WTC11 (cell line): Measurements from ENCODE around the gene MAP4K4. TPM values are rescaled to one million over a fixed set of nuclear protein-coding genes. Genes with fewer than 3 reads are reported as not detected.

Source experiments
- ATAC-seq: fragments of 200-7000 bp; cut with Tn5 transposase; 2 replicates; pipeline ENCODE4 v1.10.0; 2021; ENCODE audit warnings: mild to moderate bottlenecking, moderate library complexity
- CTCF ChIA-PET: fragments of 300-600 bp; sonication (Branson Sonifier 250); formaldehyde crosslinking; loops from one replicate; lab custom pipeline; 2021; ENCODE audit warnings: antibody characterized with exemption; lab: Charles Lee
- POLR2A ChIA-PET: fragments of 350-600 bp; sonication (Branson Sonifier 250); formaldehyde crosslinking; loops from one replicate; lab custom pipeline; 2021; ENCODE audit warnings: antibody characterized with exemption; lab: Charles Lee
- DNase-seq: peaks from one replicate; pipeline ENCODE4 v3.0.0; 2021; ENCODE audit warnings: low spot score
- H3K27ac Mint-ChIP-seq: 2 replicates; pipeline ENCODE4 v1.8.0; 2021; ENCODE audit warnings: mixed read lengths
- H3K27me3 Mint-ChIP-seq: 2 replicates; pipeline ENCODE4 v1.8.0; 2021; ENCODE audit warnings: low read depth, mild to moderate bottlenecking, moderate library complexity, mixed read lengths
- H3K36me3 Mint-ChIP-seq: 2 replicates; pipeline ENCODE4 v1.8.0; 2021; ENCODE audit warnings: mixed read lengths
- H3K4me1 Mint-ChIP-seq: 2 replicates; pipeline ENCODE4 v1.8.0; 2022; ENCODE audit warnings: mixed read lengths
- H3K4me3 Mint-ChIP-seq: 2 replicates; pipeline ENCODE4 v1.8.0; 2021; ENCODE audit warnings: mild to moderate bottlenecking, moderate library complexity, mixed read lengths
- H3K9me3 Mint-ChIP-seq: 2 replicates; pipeline ENCODE4 v1.8.0; 2021; ENCODE audit warnings: mixed read lengths
- ELF4 ChIP-seq: sonication (generic); formaldehyde crosslinking; IDR thresholded peaks from 2 replicates; pipeline ENCODE4 v1.8.1; 2022; ENCODE audit warnings: low read depth, mild to moderate bottlenecking, moderate library complexity, missing genetic modification reagents
- ESRRA ChIP-seq: sonication (generic); formaldehyde crosslinking; IDR thresholded peaks from 2 replicates; pipeline ENCODE4 v1.8.1; 2022; ENCODE audit warnings: mild to moderate bottlenecking, missing genetic modification reagents, borderline replicate concordance
- FOXK1 ChIP-seq: sonication (generic); formaldehyde crosslinking; IDR thresholded peaks from 2 replicates; pipeline ENCODE4 v1.8.0; 2022; ENCODE audit warnings: mild to moderate bottlenecking, moderate library complexity, missing genetic modification reagents
- GTF2I ChIP-seq: fragments of 250-450 bp; sonication (Bioruptor Pico); conservative IDR thresholded peaks from 2 replicates; pipeline ENCODE4 v1.4.0; 2021; ENCODE audit warnings: mild to moderate bottlenecking
- MXD4 ChIP-seq: fragments of 250-450 bp; sonication (Bioruptor Pico); IDR thresholded peaks from 2 replicates; pipeline ENCODE4 v1.8.0; 2021; ENCODE audit warnings: mild to moderate bottlenecking, moderate library complexity, borderline replicate concordance
- MYBL2 ChIP-seq: sonication (generic); formaldehyde crosslinking; IDR thresholded peaks from 2 replicates; pipeline ENCODE4 v1.8.1; 2023; ENCODE audit warnings: mild to moderate bottlenecking, moderate library complexity, missing genetic modification reagents
- NFYB ChIP-seq: sonication (generic); formaldehyde crosslinking; conservative IDR thresholded peaks from 2 replicates; pipeline ENCODE4 v1.8.0; 2022; ENCODE audit warnings: low read depth, missing genetic modification reagents
- SMAD4 ChIP-seq: sonication (generic); formaldehyde crosslinking; IDR thresholded peaks from 2 replicates; pipeline ENCODE4 v1.8.0; 2022; ENCODE audit warnings: mild to moderate bottlenecking, missing genetic modification reagents
- ZNF121 ChIP-seq: sonication (generic); formaldehyde crosslinking; IDR thresholded peaks from 2 replicates; pipeline ENCODE4 v1.8.0; 2023; ENCODE audit warnings: missing genetic modification reagents
- ZNF232 ChIP-seq: sonication (generic); formaldehyde crosslinking; IDR thresholded peaks from 2 replicates; pipeline ENCODE4 v1.8.0; 2022; ENCODE audit warnings: mild to moderate bottlenecking, missing genetic modification reagents
- total RNA-seq: library from RNA; stranded (reverse); gene quantifications from 3 replicates; pipeline ENCODE4 v1.2.3, GENCODE V29; 2021
- TF ChIP-seq, protein P1 (sequence below): sonication (generic); formaldehyde crosslinking; IDR thresholded peaks from 2 replicates; pipeline ENCODE4 v1.8.1; 2022; ENCODE audit warnings: mild to moderate bottlenecking, moderate library complexity, missing genetic modification reagents
- TF ChIP-seq, protein P2 (sequence below): sonication (generic); formaldehyde crosslinking; IDR thresholded peaks from 2 replicates; pipeline ENCODE4 v1.8.0; 2023; ENCODE audit warnings: missing genetic modification reagents
- TF ChIP-seq, protein P3 (sequence below): sonication (generic); formaldehyde crosslinking; IDR thresholded peaks from 2 replicates; pipeline ENCODE4 v1.8.1; 2022; ENCODE audit warnings: low read depth, mild to moderate bottlenecking, moderate library complexity, missing genetic modification reagents, borderline replicate concordance
- TF ChIP-seq, protein P4 (sequence below): fragments of 250-450 bp; sonication (Bioruptor Pico); IDR thresholded peaks from 2 replicates; pipeline ENCODE4 v1.9.0; 2021; ENCODE audit warnings: moderate library complexity, mild to moderate bottlenecking, inconsistent platforms, borderline replicate concordance
- TF ChIP-seq, protein P5 (sequence below): sonication (generic); formaldehyde crosslinking; IDR thresholded peaks from 2 replicates; pipeline ENCODE4 v1.8.0; 2022; ENCODE audit warnings: mild to moderate bottlenecking, missing genetic modification reagents
- TF ChIP-seq, protein P6 (sequence below): fragments of 250-450 bp; sonication (Bioruptor Pico); IDR thresholded peaks from 2 replicates; pipeline ENCODE4 v1.9.0; 2021; ENCODE audit warnings: mild to moderate bottlenecking
- TF ChIP-seq, protein P7 (sequence below): sonication (generic); formaldehyde crosslinking; IDR thresholded peaks from 2 replicates; pipeline ENCODE4 v1.8.0; 2022; ENCODE audit warnings: mild to moderate bottlenecking, missing genetic modification reagents
- TF ChIP-seq, protein P8 (sequence below): sonication (generic); formaldehyde crosslinking; IDR thresholded peaks from 2 replicates; pipeline ENCODE4 v1.8.1; 2023; ENCODE audit warnings: mild to moderate bottlenecking, missing genetic modification reagents
- TF ChIP-seq, protein P9 (sequence below): sonication (generic); formaldehyde crosslinking; IDR thresholded peaks from 2 replicates; pipeline ENCODE4 v1.8.1; 2023; ENCODE audit warnings: mild to moderate bottlenecking, missing genetic modification reagents

The MAP4K4 gene
- total RNA-seq, 1 experiment from 2014 or later, result 112 TPM

DNA sequence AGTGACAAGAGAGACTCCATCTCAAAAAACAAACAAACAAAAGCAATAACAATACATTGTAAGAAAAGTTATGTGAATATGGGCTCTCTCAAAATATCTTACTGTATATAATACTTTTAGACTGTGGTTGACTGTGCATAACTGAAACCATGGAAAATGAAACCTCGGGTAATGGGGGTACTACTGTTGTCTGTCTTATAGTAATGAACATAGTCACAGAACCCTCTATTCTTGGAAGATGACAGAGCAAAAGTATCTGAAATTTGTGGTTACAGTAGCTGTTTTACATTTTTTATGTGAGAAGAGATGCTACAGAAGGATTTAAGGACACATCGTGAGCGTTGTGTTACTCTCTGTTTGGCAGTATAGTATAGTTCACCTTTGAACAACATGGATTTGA lies 60.5 kb downstream of the MAP4K4 start (continued):
- TF ChIP-seq, protein P1, sequence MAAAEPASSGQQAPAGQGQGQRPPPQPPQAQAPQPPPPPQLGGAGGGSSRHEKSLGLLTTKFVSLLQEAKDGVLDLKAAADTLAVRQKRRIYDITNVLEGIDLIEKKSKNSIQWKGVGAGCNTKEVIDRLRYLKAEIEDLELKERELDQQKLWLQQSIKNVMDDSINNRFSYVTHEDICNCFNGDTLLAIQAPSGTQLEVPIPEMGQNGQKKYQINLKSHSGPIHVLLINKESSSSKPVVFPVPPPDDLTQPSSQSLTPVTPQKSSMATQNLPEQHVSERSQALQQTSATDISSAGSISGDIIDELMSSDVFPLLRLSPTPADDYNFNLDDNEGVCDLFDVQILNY (CRISPR knock-in tag), result no peak
- TF ChIP-seq, all 79 proteins: peak for 0

DNA sequence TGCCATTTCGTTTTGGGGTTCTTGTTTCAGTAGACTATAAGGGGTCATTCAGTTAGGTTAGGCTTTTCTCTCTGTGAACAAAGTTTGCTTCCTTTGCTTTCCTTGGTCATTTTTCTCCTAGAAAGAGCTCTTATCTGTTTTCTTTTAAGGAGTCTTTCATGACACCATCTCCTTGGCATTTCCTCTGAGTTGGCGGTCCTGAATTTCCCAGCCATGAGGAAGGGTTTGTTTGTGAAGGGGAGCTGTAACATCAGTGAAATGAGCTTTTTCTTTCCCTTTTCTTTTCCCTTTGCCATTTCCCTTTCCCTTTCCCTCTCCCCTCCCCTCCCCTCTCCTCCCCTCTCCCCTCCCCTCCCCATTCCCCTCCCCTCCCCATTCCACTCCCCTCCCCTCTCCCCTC lies 61.7 kb downstream of the MAP4K4 start:
- CTCF ChIA-PET, result interaction anchor here (0.6 to 1.1 kb wide), 3 partner anchors 11 to 450 kb away, joined by 3 to 4 read pairs (median 3); no protein-coding TSS in a partner anchor
- Mint-ChIP-seq H3K36me3 (peaks cover 8% of the 10 kb centered on the region), H3K27ac (no peak overlapping the region), H3K27me3 (no peaks in the 10 kb centered on the region), H3K4me3 (no peak overlapping the region), H3K9me3 (peaks cover 8% of the 10 kb centered on the region), H3K4me1 (peaks cover 60% of the 10 kb centered on the region)
- DNase-seq, result no peak
- no peak for TF ChIP-seq GTF2I
- TF ChIP-seq, protein P2, sequence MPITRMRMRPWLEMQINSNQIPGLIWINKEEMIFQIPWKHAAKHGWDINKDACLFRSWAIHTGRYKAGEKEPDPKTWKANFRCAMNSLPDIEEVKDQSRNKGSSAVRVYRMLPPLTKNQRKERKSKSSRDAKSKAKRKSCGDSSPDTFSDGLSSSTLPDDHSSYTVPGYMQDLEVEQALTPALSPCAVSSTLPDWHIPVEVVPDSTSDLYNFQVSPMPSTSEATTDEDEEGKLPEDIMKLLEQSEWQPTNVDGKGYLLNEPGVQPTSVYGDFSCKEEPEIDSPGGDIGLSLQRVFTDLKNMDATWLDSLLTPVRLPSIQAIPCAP (CRISPR knock-in tag), result no peak
- TF ChIP-seq MXD4 (CRISPR knock-in tag), result no peak
- TF ChIP-seq FOXK1 (CRISPR knock-in tag), result no peak
- TF ChIP-seq SMAD4 (CRISPR knock-in tag), result no peak
- TF ChIP-seq, protein P3, sequence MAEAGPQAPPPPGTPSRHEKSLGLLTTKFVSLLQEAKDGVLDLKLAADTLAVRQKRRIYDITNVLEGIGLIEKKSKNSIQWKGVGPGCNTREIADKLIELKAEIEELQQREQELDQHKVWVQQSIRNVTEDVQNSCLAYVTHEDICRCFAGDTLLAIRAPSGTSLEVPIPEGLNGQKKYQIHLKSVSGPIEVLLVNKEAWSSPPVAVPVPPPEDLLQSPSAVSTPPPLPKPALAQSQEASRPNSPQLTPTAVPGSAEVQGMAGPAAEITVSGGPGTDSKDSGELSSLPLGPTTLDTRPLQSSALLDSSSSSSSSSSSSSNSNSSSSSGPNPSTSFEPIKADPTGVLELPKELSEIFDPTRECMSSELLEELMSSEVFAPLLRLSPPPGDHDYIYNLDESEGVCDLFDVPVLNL (CRISPR knock-in tag), result no peak
- no peak for TF ChIP-seq NFYB
- TF ChIP-seq ZNF121 (CRISPR knock-in tag), result no peak
- TF ChIP-seq, protein P4, sequence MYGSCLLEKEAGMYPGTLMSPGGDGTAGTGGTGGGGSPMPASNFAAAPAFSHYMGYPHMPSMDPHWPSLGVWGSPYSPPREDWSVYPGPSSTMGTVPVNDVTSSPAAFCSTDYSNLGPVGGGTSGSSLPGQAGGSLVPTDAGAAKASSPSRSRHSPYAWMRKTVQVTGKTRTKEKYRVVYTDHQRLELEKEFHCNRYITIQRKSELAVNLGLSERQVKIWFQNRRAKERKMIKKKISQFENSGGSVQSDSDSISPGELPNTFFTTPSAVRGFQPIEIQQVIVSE (CRISPR knock-in tag), result no peak
- TF ChIP-seq, protein P5, sequence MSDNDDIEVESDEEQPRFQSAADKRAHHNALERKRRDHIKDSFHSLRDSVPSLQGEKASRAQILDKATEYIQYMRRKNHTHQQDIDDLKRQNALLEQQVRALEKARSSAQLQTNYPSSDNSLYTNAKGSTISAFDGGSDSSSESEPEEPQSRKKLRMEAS (CRISPR knock-in tag), result no peak
- TF ChIP-seq, protein P6, sequence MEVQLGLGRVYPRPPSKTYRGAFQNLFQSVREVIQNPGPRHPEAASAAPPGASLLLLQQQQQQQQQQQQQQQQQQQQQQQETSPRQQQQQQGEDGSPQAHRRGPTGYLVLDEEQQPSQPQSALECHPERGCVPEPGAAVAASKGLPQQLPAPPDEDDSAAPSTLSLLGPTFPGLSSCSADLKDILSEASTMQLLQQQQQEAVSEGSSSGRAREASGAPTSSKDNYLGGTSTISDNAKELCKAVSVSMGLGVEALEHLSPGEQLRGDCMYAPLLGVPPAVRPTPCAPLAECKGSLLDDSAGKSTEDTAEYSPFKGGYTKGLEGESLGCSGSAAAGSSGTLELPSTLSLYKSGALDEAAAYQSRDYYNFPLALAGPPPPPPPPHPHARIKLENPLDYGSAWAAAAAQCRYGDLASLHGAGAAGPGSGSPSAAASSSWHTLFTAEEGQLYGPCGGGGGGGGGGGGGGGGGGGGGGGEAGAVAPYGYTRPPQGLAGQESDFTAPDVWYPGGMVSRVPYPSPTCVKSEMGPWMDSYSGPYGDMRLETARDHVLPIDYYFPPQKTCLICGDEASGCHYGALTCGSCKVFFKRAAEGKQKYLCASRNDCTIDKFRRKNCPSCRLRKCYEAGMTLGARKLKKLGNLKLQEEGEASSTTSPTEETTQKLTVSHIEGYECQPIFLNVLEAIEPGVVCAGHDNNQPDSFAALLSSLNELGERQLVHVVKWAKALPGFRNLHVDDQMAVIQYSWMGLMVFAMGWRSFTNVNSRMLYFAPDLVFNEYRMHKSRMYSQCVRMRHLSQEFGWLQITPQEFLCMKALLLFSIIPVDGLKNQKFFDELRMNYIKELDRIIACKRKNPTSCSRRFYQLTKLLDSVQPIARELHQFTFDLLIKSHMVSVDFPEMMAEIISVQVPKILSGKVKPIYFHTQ (CRISPR knock-in tag), result no peak
- no peak for TF ChIP-seq ZNF232 (CRISPR knock-in tag)
- TF ChIP-seq, protein P7, sequence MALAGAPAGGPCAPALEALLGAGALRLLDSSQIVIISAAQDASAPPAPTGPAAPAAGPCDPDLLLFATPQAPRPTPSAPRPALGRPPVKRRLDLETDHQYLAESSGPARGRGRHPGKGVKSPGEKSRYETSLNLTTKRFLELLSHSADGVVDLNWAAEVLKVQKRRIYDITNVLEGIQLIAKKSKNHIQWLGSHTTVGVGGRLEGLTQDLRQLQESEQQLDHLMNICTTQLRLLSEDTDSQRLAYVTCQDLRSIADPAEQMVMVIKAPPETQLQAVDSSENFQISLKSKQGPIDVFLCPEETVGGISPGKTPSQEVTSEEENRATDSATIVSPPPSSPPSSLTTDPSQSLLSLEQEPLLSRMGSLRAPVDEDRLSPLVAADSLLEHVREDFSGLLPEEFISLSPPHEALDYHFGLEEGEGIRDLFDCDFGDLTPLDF (CRISPR knock-in tag), result no peak
- TF ChIP-seq MYBL2, result no peak
- TF ChIP-seq ESRRA (CRISPR knock-in tag), result no peak
- TF ChIP-seq, protein P8, sequence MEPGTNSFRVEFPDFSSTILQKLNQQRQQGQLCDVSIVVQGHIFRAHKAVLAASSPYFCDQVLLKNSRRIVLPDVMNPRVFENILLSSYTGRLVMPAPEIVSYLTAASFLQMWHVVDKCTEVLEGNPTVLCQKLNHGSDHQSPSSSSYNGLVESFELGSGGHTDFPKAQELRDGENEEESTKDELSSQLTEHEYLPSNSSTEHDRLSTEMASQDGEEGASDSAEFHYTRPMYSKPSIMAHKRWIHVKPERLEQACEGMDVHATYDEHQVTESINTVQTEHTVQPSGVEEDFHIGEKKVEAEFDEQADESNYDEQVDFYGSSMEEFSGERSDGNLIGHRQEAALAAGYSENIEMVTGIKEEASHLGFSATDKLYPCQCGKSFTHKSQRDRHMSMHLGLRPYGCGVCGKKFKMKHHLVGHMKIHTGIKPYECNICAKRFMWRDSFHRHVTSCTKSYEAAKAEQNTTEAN (CRISPR knock-in tag), result no peak
- TF ChIP-seq ELF4 (CRISPR knock-in tag), result no peak
- TF ChIP-seq, protein P9, sequence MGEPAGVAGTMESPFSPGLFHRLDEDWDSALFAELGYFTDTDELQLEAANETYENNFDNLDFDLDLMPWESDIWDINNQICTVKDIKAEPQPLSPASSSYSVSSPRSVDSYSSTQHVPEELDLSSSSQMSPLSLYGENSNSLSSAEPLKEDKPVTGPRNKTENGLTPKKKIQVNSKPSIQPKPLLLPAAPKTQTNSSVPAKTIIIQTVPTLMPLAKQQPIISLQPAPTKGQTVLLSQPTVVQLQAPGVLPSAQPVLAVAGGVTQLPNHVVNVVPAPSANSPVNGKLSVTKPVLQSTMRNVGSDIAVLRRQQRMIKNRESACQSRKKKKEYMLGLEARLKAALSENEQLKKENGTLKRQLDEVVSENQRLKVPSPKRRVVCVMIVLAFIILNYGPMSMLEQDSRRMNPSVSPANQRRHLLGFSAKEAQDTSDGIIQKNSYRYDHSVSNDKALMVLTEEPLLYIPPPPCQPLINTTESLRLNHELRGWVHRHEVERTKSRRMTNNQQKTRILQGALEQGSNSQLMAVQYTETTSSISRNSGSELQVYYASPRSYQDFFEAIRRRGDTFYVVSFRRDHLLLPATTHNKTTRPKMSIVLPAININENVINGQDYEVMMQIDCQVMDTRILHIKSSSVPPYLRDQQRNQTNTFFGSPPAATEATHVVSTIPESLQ (CRISPR knock-in tag), result no peak
- ATAC-seq, result no peak
- POLR2A ChIA-PET, result no interaction called here
